ENCODE data around the gene AEBP2.
"Not testable (repeated sequence)": the region's sequence is repeated elsewhere in the genome, so short reads cannot be mapped to it uniquely, and the experiment has no call there.

AEBP2 gene

GRCh38 chr12:19453961-19454360 is 14.7 kb downstream of the AEBP2 start:
- no peak for DNase-seq (ENCODE audit: low read depth in 2 of 3, low spot score in 1 of 3)

GRCh38 chr12:19454837-19455236 is 15.5 kb downstream of the AEBP2 start:
- no peak for DNase-seq (ENCODE audit: low read depth in 2 of 3, low spot score in 1 of 3)

GRCh38 chr12:19456176-19456575 is 16.9 kb downstream of the AEBP2 start:
- no peak for DNase-seq (ENCODE audit: low read depth in 2 of 3, low spot score in 1 of 3)

- DNase-seq (ENCODE audit: low read depth in 2 of 3, low spot score in 1 of 3) = no peak
Observed at GRCh38 chr12:19457561-19457960, 18.3 kb downstream of the AEBP2 start.

- no peak for DNase-seq (ENCODE audit: low read depth in 2 of 3, low spot score in 1 of 3)
Observed at GRCh38 chr12:19458733-19459132, 19.4 kb downstream of the AEBP2 start.

GRCh38 chr12:19461999-19462398 is 22.7 kb downstream of the AEBP2 start:
- no peak for DNase-seq (ENCODE audit: low read depth in 2 of 3, low spot score in 1 of 3)

- DNase-seq (ENCODE audit: low read depth in 2 of 3, low spot score in 1 of 3) = no peak
Observed at GRCh38 chr12:19462406-19462805, 23.1 kb downstream of the AEBP2 start.

GRCh38 chr12:19464192-19464580 is 24.9 kb downstream of the AEBP2 start:
- DNase-seq (ENCODE audit: low read depth in 2 of 3, low spot score in 1 of 3) = no peak

GRCh38 chr12:19465711-19466110 is 26.4 kb downstream of the AEBP2 start:
- DNase-seq (ENCODE audit: low read depth in 2 of 3, low spot score in 1 of 3) = no peak

- DNase-seq (ENCODE audit: low read depth in 2 of 3, low spot score in 1 of 3) = no peak
Observed at GRCh38 chr12:19474147-19474546, 34.9 kb downstream of the AEBP2 start.

- DNase-seq (ENCODE audit: low read depth in 2 of 3, low spot score in 1 of 3) = not testable (repeated sequence)
Observed at GRCh38 chr12:19475884-19476505, 36.7 kb downstream of the AEBP2 start.

- no peak for DNase-seq (ENCODE audit: low read depth in 2 of 3, low spot score in 1 of 3)
Observed at GRCh38 chr12:19477071-19477470, 37.8 kb downstream of the AEBP2 start.

- no peak for DNase-seq (ENCODE audit: low read depth in 2 of 3, low spot score in 1 of 3)
Observed at GRCh38 chr12:19480459-19480858, 41.2 kb downstream of the AEBP2 start.

- DNase-seq (ENCODE audit: low read depth in 2 of 3, low spot score in 1 of 3) = no peak
Observed at GRCh38 chr12:19482036-19482435, 42.7 kb downstream of the AEBP2 start.

GRCh38 chr12:19482551-19483109 is 43.3 kb downstream of the AEBP2 start:
- DNase-seq (ENCODE audit: low read depth in 2 of 3, low spot score in 1 of 3) = peak; percentile 44 to 65 (median 52)

GRCh38 chr12:19483727-19484126 is 44.4 kb downstream of the AEBP2 start:
- no peak for DNase-seq (ENCODE audit: low read depth in 2 of 3, low spot score in 1 of 3)

- no peak for DNase-seq (ENCODE audit: low read depth in 2 of 3, low spot score in 1 of 3)
Observed at GRCh38 chr12:19484738-19485137, 45.4 kb downstream of the AEBP2 start.

- DNase-seq (ENCODE audit: low read depth in 2 of 3, low spot score in 1 of 3) = no peak
Observed at GRCh38 chr12:19485240-19485639, 45.9 kb downstream of the AEBP2 start.

GRCh38 chr12:19489168-19489567 is 49.9 kb downstream of the AEBP2 start:
- peak in 1 of 3 donors; percentile 7 for DNase-seq (ENCODE audit: low read depth in 2 of 3, low spot score in 1 of 3)

GRCh38 chr12:19490908-19491307 is 51.6 kb downstream of the AEBP2 start:
- no peak for DNase-seq (ENCODE audit: low read depth in 2 of 3, low spot score in 1 of 3)

- no peak for DNase-seq (ENCODE audit: low read depth in 2 of 3, low spot score in 1 of 3)
Observed at GRCh38 chr12:19491863-19492262, 52.6 kb downstream of the AEBP2 start.

- no peak for DNase-seq (ENCODE audit: low read depth in 2 of 3, low spot score in 1 of 3)
Observed at GRCh38 chr12:19496219-19496878, 57.1 kb downstream of the AEBP2 start.

GRCh38 chr12:19498099-19498498 is 58.8 kb downstream of the AEBP2 start:
- no peak for DNase-seq (ENCODE audit: low read depth in 2 of 3, low spot score in 1 of 3)

Data from stimulated activated CD4-positive, alpha-beta T cell treated with anti-CD3 and anti-CD28 coated beads, Interleukin-12 subunit alpha, Interleukin-12 subunit beta, amount 100 ng/mL, for 48 hours (primary cell).